Peyer's patch (tissue), 4 donors: ENCODE data around the gene MEMO1.

Experiments
- POLR2A ChIP-seq, 2 donors: fragments of 450-650 bp; IDR thresholded peaks; one replicate each; pipeline ENCODE4 v1.5.1; 2017; ENCODE audit warnings: antibody characterized with exemption in 2 of 2, mild to moderate bottlenecking in 2 of 2, moderate library complexity in 2 of 2
- TF ChIP-seq, protein P1 (sequence below), 6 experiments: fragments of 450-650 bp in 4 of 6; fragments of 200-600 bp in 2 of 6; sonication (generic) in 1 of 6; IDR thresholded peaks; one replicate each; pipeline ENCODE4 v1.5.1; 2017 to 2019; ENCODE audit warnings: antibody characterized with exemption in 6 of 6, mild to moderate bottlenecking in 3 of 6, moderate library complexity in 1 of 6

DNA sequence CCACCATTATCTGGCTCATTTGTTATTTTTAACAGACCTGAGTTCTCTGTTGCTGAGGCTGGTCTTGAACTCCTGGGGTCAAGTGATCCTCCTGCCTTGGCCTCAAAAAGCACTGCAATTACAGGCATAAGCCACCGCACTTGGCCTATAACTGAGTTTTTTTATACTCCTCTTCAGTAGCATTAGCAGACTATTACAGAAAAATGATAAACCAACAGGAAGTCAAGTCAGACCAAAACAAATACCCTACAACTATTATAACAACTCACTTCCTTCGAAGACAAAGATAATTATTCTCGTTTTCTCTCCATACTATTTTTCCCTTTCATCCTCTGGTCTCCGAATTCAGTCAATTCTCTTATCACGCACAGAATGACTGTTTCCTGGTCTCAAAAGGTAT, 78.2 kb downstream of the MEMO1 start:
- TF ChIP-seq POLR2A (IDR thresholded peaks at IDR 0.05), result no peak
- TF ChIP-seq, protein P1, sequence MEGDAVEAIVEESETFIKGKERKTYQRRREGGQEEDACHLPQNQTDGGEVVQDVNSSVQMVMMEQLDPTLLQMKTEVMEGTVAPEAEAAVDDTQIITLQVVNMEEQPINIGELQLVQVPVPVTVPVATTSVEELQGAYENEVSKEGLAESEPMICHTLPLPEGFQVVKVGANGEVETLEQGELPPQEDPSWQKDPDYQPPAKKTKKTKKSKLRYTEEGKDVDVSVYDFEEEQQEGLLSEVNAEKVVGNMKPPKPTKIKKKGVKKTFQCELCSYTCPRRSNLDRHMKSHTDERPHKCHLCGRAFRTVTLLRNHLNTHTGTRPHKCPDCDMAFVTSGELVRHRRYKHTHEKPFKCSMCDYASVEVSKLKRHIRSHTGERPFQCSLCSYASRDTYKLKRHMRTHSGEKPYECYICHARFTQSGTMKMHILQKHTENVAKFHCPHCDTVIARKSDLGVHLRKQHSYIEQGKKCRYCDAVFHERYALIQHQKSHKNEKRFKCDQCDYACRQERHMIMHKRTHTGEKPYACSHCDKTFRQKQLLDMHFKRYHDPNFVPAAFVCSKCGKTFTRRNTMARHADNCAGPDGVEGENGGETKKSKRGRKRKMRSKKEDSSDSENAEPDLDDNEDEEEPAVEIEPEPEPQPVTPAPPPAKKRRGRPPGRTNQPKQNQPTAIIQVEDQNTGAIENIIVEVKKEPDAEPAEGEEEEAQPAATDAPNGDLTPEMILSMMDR (IDR thresholded peaks at IDR 0.05), result no peak
